Measurements from ENCODE around the gene PIGU.

DNA sequence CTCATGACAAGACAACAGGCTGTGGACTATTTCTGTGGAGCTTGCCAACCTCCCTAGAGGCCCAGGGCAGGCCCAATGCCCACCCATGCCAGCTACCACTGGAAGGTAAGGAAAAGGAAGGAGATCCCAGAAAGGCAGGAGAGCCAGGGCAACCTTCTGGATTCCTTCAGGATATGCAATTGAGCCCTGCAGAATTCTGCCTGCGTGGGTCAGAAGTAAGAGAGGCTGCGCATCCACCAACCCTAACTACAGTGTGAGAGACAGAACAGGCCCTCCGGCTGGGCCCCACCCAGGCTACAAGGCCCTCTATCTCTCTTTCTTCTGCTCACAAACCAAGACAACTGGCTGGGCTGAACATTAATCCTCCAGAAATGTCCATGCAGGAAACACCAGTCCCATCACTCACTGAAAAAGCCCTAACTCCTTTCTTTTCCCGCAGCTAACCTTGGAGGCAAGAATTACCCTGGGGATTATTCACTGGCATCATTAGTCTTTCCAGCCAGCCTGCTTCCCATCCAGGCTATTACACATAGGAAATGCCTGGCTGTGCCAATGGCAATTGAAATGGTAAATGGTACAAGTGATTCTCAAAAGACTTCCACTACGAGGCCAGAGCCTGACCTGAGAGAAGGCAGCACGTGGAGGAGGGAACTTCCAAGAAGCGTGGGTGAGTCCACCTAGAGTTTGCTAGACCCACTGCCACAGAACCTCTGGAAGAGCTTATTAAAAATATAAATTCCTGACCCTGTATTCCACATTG, 103.2 kb downstream of the PIGU start:
- TF ChIP-seq, protein P1, sequence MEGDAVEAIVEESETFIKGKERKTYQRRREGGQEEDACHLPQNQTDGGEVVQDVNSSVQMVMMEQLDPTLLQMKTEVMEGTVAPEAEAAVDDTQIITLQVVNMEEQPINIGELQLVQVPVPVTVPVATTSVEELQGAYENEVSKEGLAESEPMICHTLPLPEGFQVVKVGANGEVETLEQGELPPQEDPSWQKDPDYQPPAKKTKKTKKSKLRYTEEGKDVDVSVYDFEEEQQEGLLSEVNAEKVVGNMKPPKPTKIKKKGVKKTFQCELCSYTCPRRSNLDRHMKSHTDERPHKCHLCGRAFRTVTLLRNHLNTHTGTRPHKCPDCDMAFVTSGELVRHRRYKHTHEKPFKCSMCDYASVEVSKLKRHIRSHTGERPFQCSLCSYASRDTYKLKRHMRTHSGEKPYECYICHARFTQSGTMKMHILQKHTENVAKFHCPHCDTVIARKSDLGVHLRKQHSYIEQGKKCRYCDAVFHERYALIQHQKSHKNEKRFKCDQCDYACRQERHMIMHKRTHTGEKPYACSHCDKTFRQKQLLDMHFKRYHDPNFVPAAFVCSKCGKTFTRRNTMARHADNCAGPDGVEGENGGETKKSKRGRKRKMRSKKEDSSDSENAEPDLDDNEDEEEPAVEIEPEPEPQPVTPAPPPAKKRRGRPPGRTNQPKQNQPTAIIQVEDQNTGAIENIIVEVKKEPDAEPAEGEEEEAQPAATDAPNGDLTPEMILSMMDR (tag by site-specific recombination; IDR thresholded peaks at IDR 0.05) = no peak
- TF ChIP-seq GLI4 (tag by site-specific recombination; IDR thresholded peaks at IDR 0.05) (no peak), MYNN (tag by site-specific recombination; IDR thresholded peaks at IDR 0.05; ENCODE audit: borderline replicate concordance) (no peak), YY1 (tag by site-specific recombination; IDR thresholded peaks at IDR 0.05) (no peak), ZNF660 (tag by site-specific recombination; IDR thresholded peaks at IDR 0.05) (no peak), REPIN1 (tag by site-specific recombination; IDR thresholded peaks at IDR 0.05; ENCODE audit: low read depth) (no peak)

All from HEK293 (cell line).